HAP-1 (cell line): ENCODE results near the gene LPIN1.
A peak's percentile ranks its signal among the peaks of the same experiment; 100 is the strongest.
"Not testable (repeated sequence)": the region's sequence is repeated elsewhere in the genome, so short reads cannot be mapped to it uniquely, and the experiment has no call there.

Source experiments
- DNase-seq, 2 experiments: peaks; one replicate each; pipeline ENCODE4 v3.0.0-alpha.2; 2016 to 2020; ENCODE audit warnings: low spot score in 2 of 2
- H3K27me3 ChIP-seq: fragments of 250-450 bp; sonication (Bioruptor Pico); 2 replicates; pipeline ENCODE4 v1.5.1; 2020; ENCODE audit warnings: low read depth, mild to moderate bottlenecking, moderate library complexity
- H3K36me3 ChIP-seq: fragments of 250-450 bp; sonication (Bioruptor Pico); replicated peaks from 2 replicates; pipeline ENCODE4 v1.5.1; 2020; ENCODE audit warnings: mild to moderate bottlenecking
- H3K4me1 ChIP-seq: fragments of 250-450 bp; sonication (Bioruptor Pico); 2 replicates; pipeline ENCODE4 v1.5.1; 2020; ENCODE audit warnings: mild to moderate bottlenecking
- H3K4me3 ChIP-seq: fragments of 250-450 bp; sonication (Bioruptor Pico); 2 replicates; pipeline ENCODE4 v1.5.1; 2020; ENCODE audit warnings: mild to moderate bottlenecking, moderate library complexity
- H3K9me3 ChIP-seq: fragments of 250-450 bp; sonication (Bioruptor Pico); 2 replicates; pipeline ENCODE4 v1.5.1; 2020; ENCODE audit warnings: mild to moderate bottlenecking, moderate library complexity
- in situ Hi-C: fragments of 300-500 bp; cut with MboI; formaldehyde crosslinking; loops from 3 replicates; pipeline ENCODE4 v1.14.3; 2020; ENCODE audit warnings: low sequenced_read_pairs, inconsistent platforms, mixed read lengths

The LPIN1 gene

GRCh38 chr2:11856095-11856494, 109.7 kb downstream of the LPIN1 start:
- in situ Hi-C loops, result loop anchor here (25.0 kb wide), 1 partner anchor 1156 kb away; no protein-coding TSS in a partner anchor
- no peak for DNase-seq
- Histone ChIP-seq H3K4me3 (no peak overlapping the region), H3K36me3 (no peaks in the 10 kb centered on the region), H3K9me3 (peaks cover 4% of the 10 kb centered on the region; the same call in 1 of the 2 replicates), H3K27me3 (no peaks in the 10 kb centered on the region; the same call in 1 of the 2 replicates), H3K4me1 (no peaks in the 10 kb centered on the region)

GRCh38 chr2:11858883-11859282, 112.5 kb downstream of the LPIN1 start:
- no peak overlapping the region for H3K4me3 ChIP-seq
- H3K9me3 ChIP-seq, result peaks cover 4% of the 10 kb centered on the region; the same call in 1 of the 2 replicates
- no peak for DNase-seq
- H3K36me3 ChIP-seq, result no peaks in the 10 kb centered on the region
- H3K27me3 ChIP-seq, result peaks cover 3% of the 10 kb centered on the region; the same call in 1 of the 2 replicates
- no peaks in the 10 kb centered on the region for H3K4me1 ChIP-seq
- in situ Hi-C loops, result loop anchor here (25.0 kb wide), 1 partner anchor 1153 kb away; no protein-coding TSS in a partner anchor

GRCh38 chr2:11859975-11860374, 113.5 kb downstream of the LPIN1 start:
- not testable (repeated sequence) for H3K27me3 ChIP-seq, H3K36me3 ChIP-seq
- in situ Hi-C loops, result loop anchor here (25.0 kb wide), 1 partner anchor 1152 kb away; no protein-coding TSS in a partner anchor

DNA sequence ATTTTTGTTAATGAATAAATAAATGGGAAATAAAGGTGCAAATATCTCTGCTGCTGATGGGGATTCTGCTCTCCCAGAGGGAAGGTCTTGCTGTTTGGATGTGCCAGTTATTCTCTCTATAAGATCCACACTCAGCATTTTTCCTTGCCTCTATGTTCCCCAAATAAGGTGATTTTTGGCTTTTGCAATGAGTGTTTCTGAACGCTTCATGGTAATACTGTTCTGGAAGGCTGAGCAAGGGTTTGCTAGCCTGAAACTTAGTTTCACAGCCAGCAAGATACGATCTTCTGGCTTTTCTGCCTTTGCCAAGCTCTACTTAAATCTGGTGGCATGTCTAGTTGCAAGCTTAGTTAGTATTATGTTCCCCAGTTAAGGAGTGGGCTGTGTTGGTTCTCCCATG, 114.6 kb downstream of the LPIN1 start:
- DNase-seq, result no peak
- no peak overlapping the region for H3K4me3 ChIP-seq
- in situ Hi-C loops, result loop anchor here (25.0 kb wide), 1 partner anchor 1151 kb away; no protein-coding TSS in a partner anchor
- peaks cover 4% of the 10 kb centered on the region; the same call in 1 of the 2 replicates for H3K9me3 ChIP-seq
- H3K27me3 ChIP-seq, result peaks cover 3% of the 10 kb centered on the region; the same call in 1 of the 2 replicates
- H3K4me1 ChIP-seq, result no peaks in the 10 kb centered on the region
- no peaks in the 10 kb centered on the region for H3K36me3 ChIP-seq

More at GRCh38 chr2:11859975-11860374, 113.5 kb downstream of the LPIN1 start:
- not testable (repeated sequence) for DNase-seq, H3K4me3 ChIP-seq, H3K4me1 ChIP-seq, H3K9me3 ChIP-seq

DNA sequence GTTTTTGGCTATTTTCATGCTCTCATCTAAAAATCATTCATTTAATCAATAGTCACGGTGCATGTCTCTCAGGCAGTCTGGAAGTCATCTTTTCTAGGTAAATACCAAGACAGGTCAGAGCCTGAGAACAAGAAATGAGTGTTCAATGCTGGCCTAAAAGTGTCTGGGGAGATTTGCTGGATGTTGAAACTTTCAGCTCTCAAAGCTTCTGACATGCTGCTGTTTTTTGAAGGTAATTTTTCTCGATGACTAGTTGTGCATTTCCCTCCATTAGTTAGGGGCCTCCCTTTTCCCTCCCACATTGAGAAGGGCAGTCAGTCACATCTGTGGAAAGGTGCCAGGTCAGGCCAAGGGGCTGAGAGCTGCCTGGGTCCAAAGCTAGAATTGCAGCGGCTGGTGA, 115.6 kb downstream of the LPIN1 start:
- in situ Hi-C loops, result loop anchor here (25.0 kb wide), 1 partner anchor 1150 kb away; no protein-coding TSS in a partner anchor
- Histone ChIP-seq H3K4me3 (no peak overlapping the region), H3K9me3 (peaks cover 4% of the 10 kb centered on the region; the same call in 1 of the 2 replicates), H3K4me1 (no peaks in the 10 kb centered on the region), H3K27me3 (peaks cover 3% of the 10 kb centered on the region; the same call in 1 of the 2 replicates), H3K36me3 (no peaks in the 10 kb centered on the region)
- DNase-seq, result no peak

- in situ Hi-C loops, result loop anchor here (25.0 kb wide), 1 partner anchor 1149 kb away; no protein-coding TSS in a partner anchor
- Histone ChIP-seq H3K4me3 (no peak overlapping the region), H3K27me3 (peaks cover 3% of the 10 kb centered on the region; the same call in 1 of the 2 replicates), H3K9me3 (peaks cover 4% of the 10 kb centered on the region; the same call in 1 of the 2 replicates), H3K4me1 (no peaks in the 10 kb centered on the region), H3K36me3 (no peaks in the 10 kb centered on the region)
- no peak for DNase-seq
These were observed 116.7 kb downstream of the LPIN1 start for GRCh38 chr2:11863103-11863502.

GRCh38 chr2:11863513-11864328, 117.3 kb downstream of the LPIN1 start:
- in situ Hi-C loops, result loop anchor here (25.0 kb wide), 1 partner anchor 1149 kb away; no protein-coding TSS in a partner anchor
- H3K27me3 ChIP-seq, result peaks cover 3% of the 10 kb centered on the region; the same call in 1 of the 2 replicates
- peak; percentile 57 to 85 for DNase-seq
- no peaks in the 10 kb centered on the region for H3K4me1 ChIP-seq
- peaks cover under 1% of the 10 kb centered on the region; the same call in 1 of the 2 replicates for H3K9me3 ChIP-seq
- H3K36me3 ChIP-seq, result no peaks in the 10 kb centered on the region
- no peak overlapping the region for H3K4me3 ChIP-seq

GRCh38 chr2:11864724-11865123, 118.3 kb downstream of the LPIN1 start:
- peaks cover 3% of the 10 kb centered on the region; the same call in 1 of the 2 replicates for H3K27me3 ChIP-seq
- H3K4me3 ChIP-seq, result no peak overlapping the region
- in situ Hi-C loops, result loop anchor here (25.0 kb wide), 1 partner anchor 1148 kb away; no protein-coding TSS in a partner anchor
- no peaks in the 10 kb centered on the region for H3K36me3 ChIP-seq
- DNase-seq, result no peak
- no peaks in the 10 kb centered on the region for H3K4me1 ChIP-seq
- H3K9me3 ChIP-seq, result no peaks in the 10 kb centered on the region

DNA sequence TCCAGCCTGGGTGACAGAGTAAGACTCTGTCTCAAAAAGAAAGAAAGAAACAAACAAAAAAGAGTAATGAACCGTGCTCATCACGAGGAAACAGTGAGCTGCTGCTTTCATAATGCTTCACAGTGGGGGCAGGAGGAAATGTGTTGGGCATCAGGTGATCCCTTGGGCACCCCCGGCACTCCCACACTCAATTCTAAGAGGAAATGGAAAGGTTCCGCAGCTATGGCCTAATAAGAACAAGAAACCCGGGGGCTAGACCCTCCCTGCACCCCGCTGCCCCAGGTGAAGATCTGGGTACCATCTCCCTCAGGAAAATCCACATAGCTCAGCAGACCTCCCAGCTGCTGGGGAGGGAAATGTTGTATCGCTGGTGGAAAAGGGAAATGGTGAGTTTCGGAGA, 118.9 kb downstream of the LPIN1 start:
- DNase-seq, result no peak
- in situ Hi-C loops, result loop anchor here (25.0 kb wide), 1 partner anchor 1147 kb away; no protein-coding TSS in a partner anchor
- Histone ChIP-seq H3K4me1 (no peaks in the 10 kb centered on the region), H3K4me3 (no peak overlapping the region), H3K27me3 (peaks cover 3% of the 10 kb centered on the region; the same call in 1 of the 2 replicates), H3K9me3 (no peaks in the 10 kb centered on the region), H3K36me3 (no peaks in the 10 kb centered on the region)

DNA sequence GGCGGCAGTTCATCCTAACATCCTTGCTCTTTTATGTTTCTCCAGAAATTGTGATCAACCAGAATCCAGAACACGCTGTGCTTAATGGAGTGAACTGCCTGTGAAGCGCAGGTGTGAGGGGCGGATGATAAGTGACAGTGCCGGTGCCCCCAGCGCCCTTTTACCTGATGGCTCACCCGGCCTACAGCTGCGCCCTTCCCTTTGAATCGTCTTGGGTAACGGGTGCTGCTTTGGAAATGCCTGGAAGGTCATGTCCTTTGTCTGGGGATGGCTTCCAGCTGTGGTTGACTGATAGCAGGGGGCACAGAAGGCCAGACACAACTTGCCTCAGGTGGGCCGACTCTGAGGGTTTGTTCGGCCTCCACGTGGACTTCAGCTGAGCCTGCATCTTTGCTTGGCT, 119.4 kb downstream of the LPIN1 start:
- no peaks in the 10 kb centered on the region for H3K9me3 ChIP-seq
- no peak for DNase-seq
- no peaks in the 10 kb centered on the region for H3K36me3 ChIP-seq
- H3K4me3 ChIP-seq, result no peak overlapping the region
- in situ Hi-C loops, result loop anchor here (25.0 kb wide), 1 partner anchor 1146 kb away; no protein-coding TSS in a partner anchor
- H3K4me1 ChIP-seq, result no peaks in the 10 kb centered on the region
- H3K27me3 ChIP-seq, result peaks cover 3% of the 10 kb centered on the region; the same call in 1 of the 2 replicates

GRCh38 chr2:11866358-11867335, 120.2 kb downstream of the LPIN1 start:
- DNase-seq, result no peak
- H3K36me3 ChIP-seq, result no peaks in the 10 kb centered on the region
- in situ Hi-C loops, result loop anchor here (25.0 kb wide), 1 partner anchor 1146 kb away; no protein-coding TSS in a partner anchor
- H3K9me3 ChIP-seq, result no peaks in the 10 kb centered on the region
- H3K4me3 ChIP-seq, result no peak overlapping the region
- peaks cover 3% of the 10 kb centered on the region; the same call in 1 of the 2 replicates for H3K27me3 ChIP-seq
- no peaks in the 10 kb centered on the region for H3K4me1 ChIP-seq

GRCh38 chr2:11867926-11868325, 121.5 kb downstream of the LPIN1 start:
- Histone ChIP-seq H3K9me3 (no peaks in the 10 kb centered on the region), H3K4me3 (no peak overlapping the region), H3K27me3 (peaks cover 3% of the 10 kb centered on the region; the same call in 1 of the 2 replicates), H3K36me3 (no peaks in the 10 kb centered on the region), H3K4me1 (no peaks in the 10 kb centered on the region)
- in situ Hi-C loops, result loop anchor here (25.0 kb wide), 1 partner anchor 1144 kb away; no protein-coding TSS in a partner anchor
- no peak for DNase-seq
